Neural progenitor cell (in vitro differentiated cells): ENCODE results near the gene GAS2L1.

Experiments used
- CTCF ChIP-seq: fragments of 200-600 bp; sonication (generic); IDR thresholded peaks from 2 replicates; pipeline ENCODE4 v1.5.1; 2017; ENCODE audit warnings: antibody characterized with exemption, mild to moderate bottlenecking
- EZH2 ChIP-seq: fragments of 200-600 bp; sonication (generic); IDR thresholded peaks from 2 replicates; pipeline ENCODE4 v1.6.1; 2017; ENCODE audit warnings: antibody characterized with exemption, mild to moderate bottlenecking, moderate library complexity

- TF ChIP-seq CTCF (no peak), EZH2 (no peak)
These were observed 17.2 kb downstream of the GAS2L1 start for GRCh38 chr22:29323641-29324040.
